Measurements from ENCODE around the gene MYNN. TPM values are rescaled to one million over a fixed set of nuclear protein-coding genes. Genes with fewer than 3 reads are reported as not detected.

MYNN gene
- total RNA-seq, 1 experiment from 2014 or later, result 20.5 TPM

DNA sequence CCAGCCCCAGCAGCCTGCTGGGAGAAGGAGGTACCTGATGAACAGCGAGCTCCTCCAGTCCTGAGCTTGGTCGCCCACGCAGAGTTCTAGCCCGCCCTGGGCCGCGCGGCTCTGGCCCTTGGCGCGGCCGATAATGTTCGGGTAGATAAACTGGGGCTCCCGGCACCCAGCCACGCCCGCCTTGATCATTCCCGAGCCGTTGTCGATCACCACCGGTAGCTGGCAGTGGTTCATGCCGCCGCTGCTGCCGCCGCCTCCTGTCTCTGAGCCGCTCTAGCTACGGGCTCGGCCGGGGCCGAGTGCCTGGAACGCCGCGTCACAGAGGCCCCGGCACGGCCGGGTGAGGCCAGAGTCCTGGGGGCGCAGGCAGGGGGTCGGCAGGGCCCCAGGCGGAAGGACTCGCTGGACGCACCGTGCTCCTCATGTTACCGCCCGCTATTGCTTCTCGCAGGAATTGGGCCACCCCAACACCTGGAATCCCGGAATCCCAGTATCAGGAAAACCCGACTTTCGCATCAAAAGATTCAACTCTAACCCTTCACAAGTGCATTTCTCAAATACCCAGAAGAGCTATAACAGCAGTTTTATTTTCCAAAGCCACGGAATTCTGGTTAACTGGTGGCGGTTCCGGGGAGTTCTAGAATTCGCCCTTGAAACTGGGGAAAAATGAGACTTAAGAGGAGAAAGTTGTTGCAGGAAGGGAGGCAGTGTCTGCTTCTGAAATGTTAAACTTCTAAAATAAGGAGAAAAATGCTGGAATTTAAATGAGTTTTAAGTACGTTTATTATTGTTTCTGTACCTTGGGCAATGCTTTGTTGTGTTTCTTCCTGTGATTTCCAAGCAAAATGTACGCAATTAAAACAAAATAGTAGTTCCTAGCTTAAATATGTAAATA, 3.7 kb upstream of the MYNN start, which contains the start of gene ACTRT3:
TSS of gene ACTRT3 (minus strand) at position 275 of the 895 bp plus-strand sequence. CDS start at position 234, 41 bp downstream.
- no TSS peak for BruUV-seq (replicated peaks)
- no peaks in the 10 kb centered on the region for H3K9me3 ChIP-seq (ENCODE audit: low read depth, low read length, poor library complexity, severe bottlenecking)
- peaks cover 7% of the 10 kb centered on the region for H3K4me1 ChIP-seq (ENCODE audit: insufficient read depth, low read length, poor library complexity, severe bottlenecking)
- intact Hi-C loops (cut with micrococcal nuclease; ENCODE audit: unreplicated experiment), result loop anchor here (10.0 kb wide), 4 partner anchors 195 to 1035 kb away; partner anchors contain the start of gene SEC62
- peak; percentile 82 for DNase-seq (ENCODE audit: low spot score)
- CTCF ChIA-PET, result interaction anchor here (0.6 kb wide), 1 partner anchor 570 kb away, joined by 9 read pairs; no protein-coding TSS in a partner anchor
- peak within 1 kb of the TSS; percentile 57 for H3K4me3 ChIP-seq (ENCODE audit: low read depth, low read length, poor library complexity, severe bottlenecking)
- no peaks in the 10 kb centered on the region for H3K27me3 ChIP-seq (replicated peaks; ENCODE audit: insufficient read depth, low read depth, low read length, poor library complexity)
- no peak for TF ChIP-seq EZH2 (IDR thresholded peaks at IDR 0.05; ENCODE audit: borderline replicate concordance, low read depth, low read length, poor library complexity, severe bottlenecking)
- TF ChIP-seq, protein P1, sequence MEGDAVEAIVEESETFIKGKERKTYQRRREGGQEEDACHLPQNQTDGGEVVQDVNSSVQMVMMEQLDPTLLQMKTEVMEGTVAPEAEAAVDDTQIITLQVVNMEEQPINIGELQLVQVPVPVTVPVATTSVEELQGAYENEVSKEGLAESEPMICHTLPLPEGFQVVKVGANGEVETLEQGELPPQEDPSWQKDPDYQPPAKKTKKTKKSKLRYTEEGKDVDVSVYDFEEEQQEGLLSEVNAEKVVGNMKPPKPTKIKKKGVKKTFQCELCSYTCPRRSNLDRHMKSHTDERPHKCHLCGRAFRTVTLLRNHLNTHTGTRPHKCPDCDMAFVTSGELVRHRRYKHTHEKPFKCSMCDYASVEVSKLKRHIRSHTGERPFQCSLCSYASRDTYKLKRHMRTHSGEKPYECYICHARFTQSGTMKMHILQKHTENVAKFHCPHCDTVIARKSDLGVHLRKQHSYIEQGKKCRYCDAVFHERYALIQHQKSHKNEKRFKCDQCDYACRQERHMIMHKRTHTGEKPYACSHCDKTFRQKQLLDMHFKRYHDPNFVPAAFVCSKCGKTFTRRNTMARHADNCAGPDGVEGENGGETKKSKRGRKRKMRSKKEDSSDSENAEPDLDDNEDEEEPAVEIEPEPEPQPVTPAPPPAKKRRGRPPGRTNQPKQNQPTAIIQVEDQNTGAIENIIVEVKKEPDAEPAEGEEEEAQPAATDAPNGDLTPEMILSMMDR (conservative IDR thresholded peaks at IDR 0.05; ENCODE audit: low read depth, low read length), result no peak; the same call in 1 of the 2 replicates
- H3K36me3 ChIP-seq (ENCODE audit: insufficient read depth, low read length, poor library complexity, severe bottlenecking), result peaks cover under 1% of the 10 kb centered on the region
- POLR2A ChIA-PET (ENCODE audit: low non-redundant PET), result interaction anchor here (0.6 kb wide), 1 partner anchor 763 kb away, joined by 12 read pairs; no protein-coding TSS in a partner anchor
- peak within 1 kb of the TSS; percentile 80 for H3K27ac ChIP-seq (ENCODE audit: low read depth, low read length, poor library complexity, severe bottlenecking)

DNA sequence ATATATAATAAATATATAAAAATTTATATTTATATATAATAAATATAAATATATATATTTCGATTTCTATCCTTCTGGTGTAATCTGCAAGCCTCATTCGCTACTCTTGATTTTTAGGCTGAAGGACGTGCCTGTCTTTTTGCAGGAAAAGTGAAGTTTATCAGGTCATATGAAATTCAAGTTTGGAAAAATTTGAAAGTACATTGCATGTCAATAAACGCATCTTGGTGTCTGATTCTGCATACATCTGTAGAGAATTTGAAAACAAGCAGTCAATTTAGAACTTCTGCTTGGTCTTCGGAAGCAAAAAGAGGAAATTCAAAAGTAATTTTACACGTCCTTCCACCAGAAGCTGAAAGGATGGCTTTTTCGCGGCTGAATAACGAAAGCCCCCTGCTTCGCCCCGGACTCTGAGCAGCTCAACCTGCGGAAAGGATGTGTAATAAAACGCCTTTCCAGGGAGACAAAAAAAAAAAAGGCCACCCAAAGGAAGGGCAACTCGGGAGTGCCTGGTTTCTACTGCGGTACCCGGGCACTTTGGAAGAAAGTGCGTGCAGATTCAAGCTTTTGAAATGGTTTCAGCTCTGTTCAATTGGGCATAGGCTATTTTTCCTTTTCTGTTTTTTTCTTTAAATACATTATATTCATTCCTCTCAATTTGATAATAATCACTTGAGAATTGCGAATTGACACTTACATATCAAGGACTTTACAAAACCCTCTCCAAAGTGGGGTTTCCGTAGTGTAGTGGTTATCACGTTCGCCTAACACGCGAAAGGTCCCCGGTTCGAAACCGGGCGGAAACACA, 1.5 kb upstream of the MYNN start:
- no TSS peak for BruUV-seq (replicated peaks)
- POLR2A ChIA-PET (ENCODE audit: low non-redundant PET), result no interaction called here
- intact Hi-C loops (cut with micrococcal nuclease; ENCODE audit: unreplicated experiment), result no loop called here

More for the DNA sequence above, 1.5 kb upstream of the MYNN start:
- TF ChIP-seq, protein P1 (conservative IDR thresholded peaks at IDR 0.05; ENCODE audit: low read depth, low read length), result no peak
- TF ChIP-seq EZH2 (IDR thresholded peaks at IDR 0.05; ENCODE audit: borderline replicate concordance, low read depth, low read length, poor library complexity, severe bottlenecking), result no peak
- Histone ChIP-seq H3K4me1 (ENCODE audit: insufficient read depth, low read length, poor library complexity, severe bottlenecking) (peaks cover 18% of the 10 kb centered on the region), H3K4me3 (ENCODE audit: low read depth, low read length, poor library complexity, severe bottlenecking) (peak overlapping the region; percentile 76), H3K27me3 (replicated peaks; ENCODE audit: insufficient read depth, low read depth, low read length, poor library complexity) (no peaks in the 10 kb centered on the region), H3K9me3 (ENCODE audit: low read depth, low read length, poor library complexity, severe bottlenecking) (no peaks in the 10 kb centered on the region), H3K27ac (ENCODE audit: low read depth, low read length, poor library complexity, severe bottlenecking) (peak overlapping the region; percentile 97), H3K36me3 (ENCODE audit: insufficient read depth, low read length, poor library complexity, severe bottlenecking) (peaks cover 19% of the 10 kb centered on the region)
- peak; percentile 91 for DNase-seq (ENCODE audit: low spot score)
- CTCF ChIA-PET, result interaction anchor here (0.6 to 1.0 kb wide), 2 partner anchors 9 to 19 kb away, joined by 5 to 11 read pairs; no protein-coding TSS in a partner anchor

Measured in A673 (cell line).